CD14-positive monocyte (primary cell): Measurements from ENCODE around the gene MMP15. TPM values are rescaled to one million over a fixed set of nuclear protein-coding genes. Genes with fewer than 3 reads are reported as not detected.
"Not testable (repeated sequence)": the region's sequence is repeated elsewhere in the genome, so short reads cannot be mapped to it uniquely, and the experiment has no call there.

Experiments
- DNase-seq, 3 donors: peaks; one replicate each; pipeline ENCODE4 v3.0.0-alpha.2; 2011 to 2022
- H2AFZ ChIP-seq: 2 replicates; pipeline ENCODE4 v1.6.0; 2012; ENCODE audit warnings: mild to moderate bottlenecking, low read depth, low read length, inconsistent platforms; ENCODE audit not compliant: insufficient read depth, poor library complexity, severe bottlenecking
- H3K27ac ChIP-seq, 2 donors: 1 replicate in 1 of 2; 2 replicates in 1 of 2; pipeline ENCODE4 v1.5.1; 2012 to 2013; ENCODE audit warnings: low read length in 2 of 2, control low read depth in 1 of 2, inconsistent platforms in 1 of 2, low read depth in 1 of 2, mild to moderate bottlenecking in 1 of 2
- H3K27me3 ChIP-seq, 2 donors: one replicate each; pipeline versions ENCODE4 v1.6.0 to v1.6.1; 2011 to 2013; ENCODE audit warnings: low read length in 2 of 2; ENCODE audit not compliant: control insufficient read depth in 2 of 2, insufficient read depth in 2 of 2
- H3K36me3 ChIP-seq, 2 donors: replicated peaks in 1 of 2; 1 replicate in 1 of 2; 2 replicates in 1 of 2; pipeline versions ENCODE4 v1.5.1 to v1.6.1; 2012 to 2013; ENCODE audit warnings: low read length in 2 of 2, control low read depth in 1 of 2, inconsistent platforms in 1 of 2, mild to moderate bottlenecking in 1 of 2; ENCODE audit not compliant: insufficient read depth in 2 of 2, control insufficient read depth in 1 of 2
- H3K4me1 ChIP-seq, 2 donors: 1 replicate in 1 of 2; 2 replicates in 1 of 2; pipeline versions ENCODE4 v1.5.1 to v1.6.1; 2012 to 2013; ENCODE audit warnings: low read length in 2 of 2, control low read depth in 1 of 2, inconsistent platforms in 1 of 2, mild to moderate bottlenecking in 1 of 2, moderate library complexity in 1 of 2; ENCODE audit not compliant: insufficient read depth in 2 of 2, control insufficient read depth in 1 of 2
- H3K4me2 ChIP-seq: replicated peaks from 2 replicates; pipeline ENCODE3; 2012; ENCODE audit warnings: low read length, moderate library complexity, mild to moderate bottlenecking; ENCODE audit not compliant: poor library complexity, severe bottlenecking; ENCODE audit errors: extremely low read depth
- H3K4me3 ChIP-seq, 3 experiments: fragments of 200-600 bp in 1 of 3; sonication (generic) in 1 of 3; replicated peaks in 1 of 3; 1 replicate in 2 of 3; 2 replicates in 1 of 3; pipeline ENCODE4 v1.5.1; 2011 to 2013; ENCODE audit warnings: low read length in 3 of 3, mild to moderate bottlenecking in 3 of 3, control low read depth in 2 of 3, low read depth in 2 of 3, inconsistent platforms in 1 of 3, moderate library complexity in 1 of 3
- H3K79me2 ChIP-seq: 2 replicates; pipeline ENCODE4 v1.6.0; 2012; ENCODE audit warnings: mild to moderate bottlenecking, control low read depth, inconsistent platforms, low read length, moderate library complexity; ENCODE audit not compliant: insufficient read depth
- H3K9ac ChIP-seq: 2 replicates; pipeline ENCODE4 v1.6.0; 2017; ENCODE audit warnings: low read length, mild to moderate bottlenecking; ENCODE audit not compliant: insufficient read depth, poor library complexity, severe bottlenecking
- H3K9me3 ChIP-seq, 2 donors: replicated peaks in 1 of 2; 1 replicate in 1 of 2; 2 replicates in 1 of 2; pipeline versions ENCODE4 v1.5.1 to v1.6.1; 2012 to 2013; ENCODE audit warnings: low read length in 2 of 2, control low read depth in 1 of 2; ENCODE audit not compliant: control insufficient read depth in 1 of 2, insufficient read depth in 1 of 2
- H4K20me1 ChIP-seq: 2 replicates; pipeline ENCODE4 v1.6.0; 2012; ENCODE audit warnings: mild to moderate bottlenecking, low read length, control low read depth, moderate library complexity; ENCODE audit not compliant: insufficient read depth
- H3K27ac Mint-ChIP-seq, 7 donors: one replicate each; pipeline ENCODE4 v1.8.0; 2020; ENCODE audit warnings: mild to moderate bottlenecking in 7 of 7, mixed read lengths in 7 of 7, moderate library complexity in 6 of 7, inconsistent platforms in 2 of 7
- H3K27me3 Mint-ChIP-seq, 3 donors: one replicate each; pipeline ENCODE4 v1.8.0; 2021 to 2022; ENCODE audit warnings: low read depth in 3 of 3, mild to moderate bottlenecking in 3 of 3, mixed read lengths in 3 of 3, moderate library complexity in 3 of 3, inconsistent platforms in 1 of 3
- H3K36me3 Mint-ChIP-seq, 2 donors: one replicate each; pipeline ENCODE4 v1.8.0; 2020; ENCODE audit warnings: mixed read lengths in 2 of 2, inconsistent platforms in 1 of 2, mild to moderate bottlenecking in 1 of 2
- H3K4me1 Mint-ChIP-seq: one replicate; pipeline ENCODE4 v1.8.0; 2020; ENCODE audit warnings: mild to moderate bottlenecking, mixed read lengths
- H3K4me3 Mint-ChIP-seq, 2 donors: one replicate each; pipeline ENCODE4 v1.8.0; 2020; ENCODE audit warnings: mild to moderate bottlenecking in 2 of 2, mixed read lengths in 2 of 2, moderate library complexity in 1 of 2
- H3K9me3 Mint-ChIP-seq, 7 donors: one replicate each; pipeline ENCODE4 v1.8.0; 2020 to 2022; ENCODE audit warnings: mixed read lengths in 7 of 7, mild to moderate bottlenecking in 6 of 7, moderate library complexity in 6 of 7, inconsistent platforms in 2 of 7
- WGBS: methylation state at CpG from one replicate; pipeline ENCODE4 v1.1.5; 2013; ENCODE audit warnings: missing lambda C conversion rate; ENCODE audit not compliant: insufficient coverage; 5-methylcytosine and 5-hydroxymethylcytosine counted together
- intact Hi-C, 2 donors: fragments of 100-400 bp; cut with micrococcal nuclease; formaldehyde crosslinking; loops; one replicate each; pipeline versions ENCODE4 v1.15.0 to v1.15.1; 2023
- polyA plus RNA-seq, 3 donors: library from polyadenylated mRNA; depleted of rRNA in 1 of 3; unstranded in 2 of 3; stranded (reverse) in 1 of 3; fragments of 300-500 nt in 2 of 3; fragments of >200 nt in 1 of 3; fragmentation: Illumina TruSeq in 2 of 3; gene quantifications; 1 replicate in 2 of 3; 2 replicates in 1 of 3; pipeline ENCODE4 v1.2.3, GENCODE V29; 2012 to 2021
- TF ChIP-seq, protein P1 (sequence below): fragments of 200-600 bp; IDR thresholded peaks from one replicate; pipeline ENCODE4 v1.8.0; 2022; ENCODE audit warnings: antibody characterized with exemption, mild to moderate bottlenecking

Gene MMP15
- polyA plus RNA-seq, 3 donors, result not detected

- no peaks in the 10 kb centered on the region for H3K27me3 ChIP-seq
- H2AFZ ChIP-seq, result no peak overlapping the region
- H4K20me1 ChIP-seq, result no peaks in the 10 kb centered on the region
- no peak overlapping the region for H3K27ac ChIP-seq
- no peaks in the 10 kb centered on the region for H3K79me2 ChIP-seq
- Mint-ChIP-seq H3K27me3 (peaks cover 0 to 2% (median 0%) of the 10 kb centered on the region in 3 donors), H3K36me3 (no peaks in the 10 kb centered on the region), H3K9me3 (peaks cover 0 to under 1% (median 0%) of the 10 kb centered on the region in 7 donors), H3K4me3 (no peak overlapping the region), H3K4me1 (no peaks in the 10 kb centered on the region), H3K27ac (peak overlapping the region in 1 of 7 donors; percentile 18)
- H3K9me3 ChIP-seq, result no peaks in the 10 kb centered on the region
- no peak overlapping the region for H3K4me3 ChIP-seq
- no peaks in the 10 kb centered on the region for H3K36me3 ChIP-seq
- no peak for DNase-seq
- H3K9ac ChIP-seq, result no peak overlapping the region
- no peaks in the 10 kb centered on the region for H3K4me1 ChIP-seq
- 83% methylated on average over 6 of the region's 8 CpGs for WGBS
- no peak overlapping the region for H3K4me2 ChIP-seq
- intact Hi-C loops, result no loop called here
- TF ChIP-seq, protein P1, sequence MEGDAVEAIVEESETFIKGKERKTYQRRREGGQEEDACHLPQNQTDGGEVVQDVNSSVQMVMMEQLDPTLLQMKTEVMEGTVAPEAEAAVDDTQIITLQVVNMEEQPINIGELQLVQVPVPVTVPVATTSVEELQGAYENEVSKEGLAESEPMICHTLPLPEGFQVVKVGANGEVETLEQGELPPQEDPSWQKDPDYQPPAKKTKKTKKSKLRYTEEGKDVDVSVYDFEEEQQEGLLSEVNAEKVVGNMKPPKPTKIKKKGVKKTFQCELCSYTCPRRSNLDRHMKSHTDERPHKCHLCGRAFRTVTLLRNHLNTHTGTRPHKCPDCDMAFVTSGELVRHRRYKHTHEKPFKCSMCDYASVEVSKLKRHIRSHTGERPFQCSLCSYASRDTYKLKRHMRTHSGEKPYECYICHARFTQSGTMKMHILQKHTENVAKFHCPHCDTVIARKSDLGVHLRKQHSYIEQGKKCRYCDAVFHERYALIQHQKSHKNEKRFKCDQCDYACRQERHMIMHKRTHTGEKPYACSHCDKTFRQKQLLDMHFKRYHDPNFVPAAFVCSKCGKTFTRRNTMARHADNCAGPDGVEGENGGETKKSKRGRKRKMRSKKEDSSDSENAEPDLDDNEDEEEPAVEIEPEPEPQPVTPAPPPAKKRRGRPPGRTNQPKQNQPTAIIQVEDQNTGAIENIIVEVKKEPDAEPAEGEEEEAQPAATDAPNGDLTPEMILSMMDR, result no peak
Observed at GRCh38 chr16:58063377-58064076, 38.0 kb downstream of the MMP15 start.

GRCh38 chr16:58070585-58070984, 45.0 kb downstream of the MMP15 start:
- Mint-ChIP-seq H3K36me3 (no peaks in the 10 kb centered on the region), H3K4me1 (no peaks in the 10 kb centered on the region), H3K27ac (no peak overlapping the region), H3K9me3 (peaks cover 0 to 8% (median 3%) of the 10 kb centered on the region in 7 donors), H3K4me3 (no peak overlapping the region), H3K27me3 (peaks cover 0 to 6% (median 0%) of the 10 kb centered on the region in 3 donors)
- Histone ChIP-seq H3K9ac (no peak overlapping the region), H3K4me1 (no peaks in the 10 kb centered on the region), H2AFZ (no peak overlapping the region), H4K20me1 (no peaks in the 10 kb centered on the region), H3K27ac (no peak overlapping the region), H3K4me3 (no peak overlapping the region), H3K36me3 (no peaks in the 10 kb centered on the region), H3K4me2 (no peak overlapping the region), H3K79me2 (no peaks in the 10 kb centered on the region), H3K27me3 (no peaks in the 10 kb centered on the region), H3K9me3 (no peaks in the 10 kb centered on the region)
- WGBS, result no CpG with 5 or more reads among the region's 4 CpGs
- intact Hi-C loops, result no loop called here
- no peak for DNase-seq
- TF ChIP-seq, protein P1, result no peak

GRCh38 chr16:58072134-58072533, 46.6 kb downstream of the MMP15 start:
- H3K9me3 ChIP-seq, H3K4me2 ChIP-seq, H3K4me3 Mint-ChIP-seq, DNase-seq, intact Hi-C loops, H3K79me2 ChIP-seq, H4K20me1 ChIP-seq, H3K4me1 ChIP-seq, H3K4me1 Mint-ChIP-seq, H3K4me3 ChIP-seq, H3K27ac Mint-ChIP-seq, H3K27me3 Mint-ChIP-seq, H3K27me3 ChIP-seq, H3K27ac ChIP-seq, H3K36me3 Mint-ChIP-seq, H3K9ac ChIP-seq, H3K36me3 ChIP-seq, H2AFZ ChIP-seq: not testable (repeated sequence)
- peaks cover 2 to 13% (median 4%) of the 10 kb centered on the region in 7 donors for H3K9me3 Mint-ChIP-seq
- whole genome bisulfite sequencing, result no CpG with 5 or more reads among the region's 5 CpGs
